Common myeloid progenitor, CD34-positive (primary cell): ENCODE measurements around the gene FCAR.
"Not testable (repeated sequence)": the region's sequence is repeated elsewhere in the genome, so short reads cannot be mapped to it uniquely, and the experiment has no call there.

ENCODE experiments used
- CTCF ChIA-PET: fragments of 350-600 bp; sonication (Branson Sonifier 250); formaldehyde crosslinking; loops from one replicate; lab custom pipeline; 2021; ENCODE audit warnings: antibody characterized with exemption; lab: Charles Lee
- POLR2A ChIA-PET: fragments of 350-600 bp; sonication (Branson Sonifier 250); formaldehyde crosslinking; loops from one replicate; lab custom pipeline; 2021; ENCODE audit warnings: antibody characterized with exemption; lab: Charles Lee
- DNase-seq, 3 donors: peaks; one replicate each; pipeline versions ENCODE4 v3.0.0 to v3.0.0-alpha.2; 2013
- H3K27ac ChIP-seq, 2 experiments: 1 replicate in 1 of 2; 2 replicates in 1 of 2; pipeline ENCODE4 v1.7.0; 2013; ENCODE audit warnings: inconsistent platforms in 2 of 2, low read length in 2 of 2, mild to moderate bottlenecking in 2 of 2, low read depth in 1 of 2, moderate library complexity in 1 of 2; ENCODE audit not compliant: severe bottlenecking in 2 of 2, insufficient read depth in 1 of 2, poor library complexity in 1 of 2
- H3K27me3 ChIP-seq, 5 experiments: replicated peaks in 2 of 5; 1 replicate in 3 of 5; 2 replicates in 2 of 5; pipeline versions ENCODE4 v1.6.1 to v1.7.0; 2013; ENCODE audit warnings: low read length in 4 of 5, mild to moderate bottlenecking in 2 of 5, moderate library complexity in 2 of 5, inconsistent platforms in 1 of 5; ENCODE audit not compliant: insufficient read depth in 5 of 5, control insufficient read depth in 4 of 5
- H3K36me3 ChIP-seq, 4 experiments: 1 replicate in 2 of 4; 2 replicates in 2 of 4; pipeline versions ENCODE4 v1.6.1 to v1.7.0; 2013; ENCODE audit warnings: low read length in 3 of 4, control low read depth in 1 of 4, mild to moderate bottlenecking in 1 of 4; ENCODE audit not compliant: control insufficient read depth in 4 of 4, insufficient read depth in 4 of 4
- H3K4me1 ChIP-seq, 4 experiments: 1 replicate in 3 of 4; 2 replicates in 1 of 4; pipeline versions ENCODE4 v1.6.1 to v1.7.1; 2013; ENCODE audit warnings: low read length in 3 of 4, mild to moderate bottlenecking in 3 of 4, control low read depth in 1 of 4, inconsistent platforms in 1 of 4, moderate library complexity in 1 of 4; ENCODE audit not compliant: control insufficient read depth in 4 of 4, insufficient read depth in 4 of 4; ENCODE audit errors: control extremely low read depth in 1 of 4
- H3K4me3 ChIP-seq, 7 experiments: 1 replicate in 4 of 7; 2 replicates in 3 of 7; pipeline versions ENCODE4 v1.5.1 to v1.7.0; 2013; ENCODE audit warnings: mild to moderate bottlenecking in 7 of 7, low read length in 6 of 7, moderate library complexity in 6 of 7, inconsistent platforms in 2 of 7, low read depth in 2 of 7, control low read depth in 1 of 7; ENCODE audit not compliant: insufficient read depth in 4 of 7, control insufficient read depth in 1 of 7; ENCODE audit errors: extremely low read depth in 1 of 7
- H3K9me3 ChIP-seq, 5 experiments: 1 replicate in 4 of 5; 2 replicates in 1 of 5; pipeline versions ENCODE4 v1.6.1 to v1.7.1; 2013; ENCODE audit warnings: low read length in 4 of 5, mild to moderate bottlenecking in 2 of 5, inconsistent platforms in 1 of 5, low read depth in 1 of 5, moderate library complexity in 1 of 5; ENCODE audit not compliant: control insufficient read depth in 4 of 5, insufficient read depth in 2 of 5; ENCODE audit errors: control extremely low read depth in 1 of 5
- WGBS: methylation state at CpG from one replicate; pipeline ENCODE4 v1.1.5; 2013; ENCODE audit not compliant: insufficient coverage; 5-methylcytosine and 5-hydroxymethylcytosine counted together

The FCAR gene

DNA sequence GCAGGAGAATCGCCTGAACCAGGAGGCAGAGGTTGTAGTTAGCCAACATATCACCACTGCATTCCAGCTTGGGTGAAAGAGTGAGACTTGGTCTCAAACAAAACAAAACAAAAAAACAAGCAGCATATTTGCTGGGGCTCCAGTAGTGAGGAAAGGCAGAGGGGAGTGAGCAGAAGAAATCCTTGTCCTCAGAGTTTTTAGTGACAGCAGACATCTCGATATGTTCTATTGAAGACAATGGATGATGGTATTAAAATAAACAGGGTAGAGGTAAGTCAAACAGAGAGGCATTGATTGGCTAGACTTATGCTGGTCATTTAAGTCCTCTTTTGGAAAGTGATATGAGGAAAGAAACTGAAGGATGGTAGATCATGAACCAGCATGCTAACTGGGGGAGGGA is 54.3 kb downstream of the FCAR start:
- Histone ChIP-seq H3K4me1 (no peaks in the 10 kb centered on the region), H3K27ac (no peak overlapping the region), H3K4me3 (no peak overlapping the region), H3K27me3 (no peaks in the 10 kb centered on the region), H3K36me3 (no peaks in the 10 kb centered on the region), H3K9me3 (peaks cover 0 to 23% (median 17%) of the 10 kb centered on the region in 5 experiments)
- 92% methylated on average over 1 of the region's 2 CpGs for whole genome bisulfite sequencing
- ChIA-PET CTCF (interaction anchor here (1.1 to 1.2 kb wide), 3 partner anchors 9 to 47 kb away, joined by 3 read pairs; no protein-coding TSS in a partner anchor), POLR2A (no interaction called here)
- peak in 2 of 3 donors; percentile 41 to 65 for DNase-seq

DNA sequence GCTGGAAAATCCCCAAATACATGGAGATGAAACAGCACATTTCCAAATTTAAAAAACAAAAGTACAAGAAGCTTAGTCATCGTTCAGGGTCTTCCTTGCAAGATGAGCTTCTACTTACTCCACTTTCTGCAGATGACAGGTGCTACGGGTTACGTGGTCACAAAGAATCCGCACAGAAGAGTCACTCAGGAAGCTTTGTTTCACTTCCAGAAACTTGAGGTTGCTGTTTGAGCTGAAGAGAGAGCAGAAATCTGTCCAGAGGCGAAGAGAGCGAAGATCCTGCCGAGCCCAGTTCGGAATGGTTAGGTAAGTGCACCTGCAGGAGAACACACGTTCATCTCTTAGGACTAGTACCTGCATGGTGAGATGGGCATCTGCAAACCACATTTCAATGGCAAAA is 63.9 kb downstream of the FCAR start:
- Histone ChIP-seq H3K36me3 (no peaks in the 10 kb centered on the region), H3K9me3 (no peaks in the 10 kb centered on the region), H3K4me1 (peaks cover 0 to 32% (median 20%) of the 10 kb centered on the region in 4 experiments), H3K4me3 (no peak overlapping the region), H3K27me3 (peaks cover 0 to 2% (median 0%) of the 10 kb centered on the region in 5 experiments), H3K27ac (no peak overlapping the region)
- 38% methylated on average over 9 of the region's 9 CpGs for WGBS
- ChIA-PET CTCF (interaction anchor here (0.7 to 1.4 kb wide), 3 partner anchors 10 to 57 kb away, joined by 3 to 4 read pairs (median 3); no protein-coding TSS in a partner anchor), POLR2A (no interaction called here)
- peak; percentile 50 to 90 (median 89) for DNase-seq

DNA sequence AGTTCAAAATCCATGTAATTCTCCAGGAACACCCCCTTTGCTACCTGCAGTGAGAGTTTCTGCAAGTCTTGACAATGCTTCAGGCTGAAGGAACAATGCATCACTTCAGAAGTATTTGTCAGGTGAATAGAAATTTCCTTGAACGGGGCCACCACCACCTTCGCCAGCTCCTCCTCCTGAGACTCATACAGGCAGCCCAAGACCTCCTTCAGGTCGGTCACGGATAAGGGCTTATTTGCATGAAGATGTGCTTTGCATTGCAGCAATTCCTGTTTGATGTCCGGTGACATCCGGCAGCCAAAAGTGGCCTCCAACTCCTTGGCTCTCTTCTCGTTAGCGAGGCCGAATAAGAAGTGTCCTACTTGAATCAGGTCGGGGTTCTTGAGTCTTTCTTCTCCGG is 64.9 kb downstream of the FCAR start:
- no peak overlapping the region for H3K4me3 ChIP-seq
- ChIA-PET CTCF (no interaction called here), POLR2A (no interaction called here)
- H3K27ac ChIP-seq, result no peak overlapping the region
- peaks cover 0 to 36% (median 22%) of the 10 kb centered on the region in 4 experiments for H3K4me1 ChIP-seq
- H3K36me3 ChIP-seq, result no peaks in the 10 kb centered on the region
- H3K27me3 ChIP-seq, result peaks cover 0 to 2% (median 0%) of the 10 kb centered on the region in 5 experiments
- DNase-seq, result no peak
- 81% methylated on average over 11 of the region's 11 CpGs for WGBS
- H3K9me3 ChIP-seq, result no peaks in the 10 kb centered on the region

DNA sequence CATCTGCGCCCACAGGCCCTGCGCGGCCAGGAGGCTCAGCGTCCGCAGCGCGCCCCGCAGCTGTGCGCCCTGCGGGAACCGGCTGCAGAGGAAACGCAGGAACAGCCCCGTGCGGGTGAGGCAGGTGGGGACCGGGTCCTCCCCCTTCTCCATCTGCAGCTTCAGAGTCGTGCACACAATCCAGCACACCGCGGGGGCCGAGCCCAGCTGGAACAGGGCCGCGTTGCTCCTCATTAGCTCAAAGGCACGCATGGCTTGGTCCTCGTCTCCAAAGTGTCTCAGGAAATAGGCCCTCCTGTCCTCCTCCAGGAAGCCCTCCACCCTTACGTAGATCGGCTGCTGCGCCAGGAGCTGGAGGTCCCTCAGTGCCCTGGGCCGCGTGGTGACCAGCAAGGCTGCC is 65.5 kb downstream of the FCAR start:
- H3K9me3 ChIP-seq, H3K36me3 ChIP-seq, H3K27ac ChIP-seq, H3K4me3 ChIP-seq, DNase-seq, CTCF ChIA-PET, H3K27me3 ChIP-seq: not testable (repeated sequence)
- peaks cover 0 to 38% (median 22%) of the 10 kb centered on the region in 4 experiments for H3K4me1 ChIP-seq
- no CpG with 5 or more reads among the region's 28 CpGs for WGBS
- POLR2A ChIA-PET, result interaction anchor here (0.7 kb wide), 1 partner anchor 13 kb away, joined by 3 read pairs; no protein-coding TSS in a partner anchor
